Measurements from ENCODE around the gene DNAJC22. TPM values are rescaled to one million over a fixed set of nuclear protein-coding genes. Genes with fewer than 3 reads are reported as not detected.

Gene DNAJC22
- total RNA-seq, 1 donor from 2014 or later = not detected

DNA sequence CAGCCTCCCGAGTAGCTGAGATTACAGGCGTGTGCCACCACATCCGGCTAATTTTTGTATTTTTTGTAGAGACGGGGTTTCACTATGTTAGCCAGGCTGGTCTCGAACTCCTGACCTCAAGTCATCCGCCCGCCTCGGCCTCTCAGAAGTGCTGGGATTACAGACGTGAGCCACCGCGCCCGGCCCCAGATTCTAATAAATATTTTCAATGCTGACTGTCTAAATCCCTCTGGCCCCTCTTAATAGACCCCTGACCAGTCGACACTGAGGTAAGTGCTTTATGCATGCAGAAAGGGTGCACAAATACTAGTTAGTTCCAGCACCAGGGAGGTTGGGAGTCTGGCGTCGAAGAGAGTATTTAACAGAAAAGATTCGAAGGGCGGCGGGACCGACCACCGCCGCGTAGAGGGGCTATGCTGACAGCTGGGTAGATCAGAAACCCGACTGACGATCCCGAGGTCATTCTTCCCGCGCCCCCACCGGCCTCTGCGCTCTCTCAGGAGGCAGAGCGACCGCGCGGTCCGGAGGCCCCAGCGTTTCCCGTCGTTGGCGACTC is 19.5 kb downstream of the DNAJC22 start:
- H3K27ac Mint-ChIP-seq = peak overlapping the region; percentile 98
- H3K9me3 Mint-ChIP-seq = no peaks in the 10 kb centered on the region
- intact Hi-C loops (cut with micrococcal nuclease) = loop anchor here (1.0 to 2.0 kb wide), 5 partner anchors 19 to 333 kb away; partner anchors contain the start of genes DNAJC22 and PRPF40B
- H3K27me3 Mint-ChIP-seq = no peaks in the 10 kb centered on the region
- ChIA-PET POLR2A (interaction anchor here (0.7 to 2.4 kb wide), 22 partner anchors 8 to 1397 kb away, joined by 3 to 17 read pairs (median 4); partner anchors contain the start of genes CERS5, COX14, DNAJC22 and MCRS1), CTCF (interaction anchor here (0.8 to 4.4 kb wide), 10 partner anchors 8 to 168 kb away, joined by 3 to 24 read pairs (median 6); partner anchors contain the start of genes DNAJC22 and PRPH)
- H3K4me3 Mint-ChIP-seq = peak overlapping the region; percentile 99
- no peak for DNase-seq
- peaks cover 6% of the 10 kb centered on the region for H3K36me3 Mint-ChIP-seq (ENCODE audit: low read depth)
- TF ChIP-seq, protein P1, sequence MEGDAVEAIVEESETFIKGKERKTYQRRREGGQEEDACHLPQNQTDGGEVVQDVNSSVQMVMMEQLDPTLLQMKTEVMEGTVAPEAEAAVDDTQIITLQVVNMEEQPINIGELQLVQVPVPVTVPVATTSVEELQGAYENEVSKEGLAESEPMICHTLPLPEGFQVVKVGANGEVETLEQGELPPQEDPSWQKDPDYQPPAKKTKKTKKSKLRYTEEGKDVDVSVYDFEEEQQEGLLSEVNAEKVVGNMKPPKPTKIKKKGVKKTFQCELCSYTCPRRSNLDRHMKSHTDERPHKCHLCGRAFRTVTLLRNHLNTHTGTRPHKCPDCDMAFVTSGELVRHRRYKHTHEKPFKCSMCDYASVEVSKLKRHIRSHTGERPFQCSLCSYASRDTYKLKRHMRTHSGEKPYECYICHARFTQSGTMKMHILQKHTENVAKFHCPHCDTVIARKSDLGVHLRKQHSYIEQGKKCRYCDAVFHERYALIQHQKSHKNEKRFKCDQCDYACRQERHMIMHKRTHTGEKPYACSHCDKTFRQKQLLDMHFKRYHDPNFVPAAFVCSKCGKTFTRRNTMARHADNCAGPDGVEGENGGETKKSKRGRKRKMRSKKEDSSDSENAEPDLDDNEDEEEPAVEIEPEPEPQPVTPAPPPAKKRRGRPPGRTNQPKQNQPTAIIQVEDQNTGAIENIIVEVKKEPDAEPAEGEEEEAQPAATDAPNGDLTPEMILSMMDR (IDR thresholded peaks at IDR 0.05) = no peak
- H3K4me1 Mint-ChIP-seq = peaks cover 44% of the 10 kb centered on the region
- peak; percentile 11 for ATAC-seq (ENCODE audit: low read depth)

DNA sequence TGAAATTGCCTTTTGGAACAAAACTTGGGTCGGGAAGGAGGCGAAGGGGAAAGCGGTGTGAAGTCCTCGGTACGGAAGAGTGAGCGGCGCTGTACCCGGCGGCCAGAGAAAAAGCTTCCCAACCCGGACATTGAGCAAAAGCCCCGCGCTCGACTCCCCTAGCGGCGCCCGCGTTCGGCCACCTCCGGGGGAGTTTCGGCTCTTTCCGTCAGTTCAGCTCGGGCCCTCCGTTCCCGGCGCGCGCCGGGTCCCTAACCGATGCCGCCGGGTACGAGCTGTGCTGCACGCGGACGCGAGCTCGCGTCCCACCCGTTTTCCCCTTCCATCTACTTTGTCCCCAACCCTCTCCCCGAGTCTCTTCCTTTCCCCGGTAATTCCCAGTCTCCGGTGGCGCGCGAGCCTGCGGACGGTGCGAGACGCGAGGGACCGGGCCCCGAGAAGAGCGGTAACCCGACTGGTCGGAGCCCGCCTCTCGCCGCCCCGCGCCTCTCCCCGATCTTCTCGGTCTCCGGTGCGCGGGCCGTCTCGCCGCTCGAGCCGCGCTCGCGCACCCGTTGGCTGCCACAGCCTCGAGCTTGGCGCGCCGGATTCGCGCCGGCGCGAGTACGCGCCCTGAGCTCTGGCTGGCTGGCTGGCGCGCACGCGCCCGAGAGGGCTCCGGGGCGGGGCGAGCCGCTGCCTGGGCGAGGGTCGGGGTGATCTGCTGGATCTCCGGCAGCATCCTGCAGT is 20.1 kb downstream of the DNAJC22 start:
- ChIA-PET POLR2A (interaction anchor here (0.6 to 2.4 kb wide), 28 partner anchors 8 to 1397 kb away, joined by 3 to 17 read pairs (median 4); partner anchors contain the start of genes CERS5, COX14, DNAJC22 and MCRS1), CTCF (interaction anchor here (0.8 to 4.4 kb wide), 11 partner anchors 8 to 167 kb away, joined by 3 to 24 read pairs (median 5); partner anchors contain the start of gene DNAJC22)
- H3K4me3 Mint-ChIP-seq = peak overlapping the region; percentile 99
- ATAC-seq (ENCODE audit: low read depth) = peak; percentile 80
- H3K27me3 Mint-ChIP-seq = no peaks in the 10 kb centered on the region
- H3K9me3 Mint-ChIP-seq = no peaks in the 10 kb centered on the region
- H3K36me3 Mint-ChIP-seq (ENCODE audit: low read depth) = peaks cover 6% of the 10 kb centered on the region
- H3K27ac Mint-ChIP-seq = peak overlapping the region; percentile 98
- H3K4me1 Mint-ChIP-seq = peaks cover 51% of the 10 kb centered on the region
- DNase-seq = peak; percentile 87
- TF ChIP-seq, protein P1 (IDR thresholded peaks at IDR 0.05) = no peak
- intact Hi-C loops (cut with micrococcal nuclease) = loop anchor here (1.0 to 2.0 kb wide), 6 partner anchors 20 to 332 kb away; partner anchors contain the start of genes DNAJC22, PRPF40B and TROAP

DNA sequence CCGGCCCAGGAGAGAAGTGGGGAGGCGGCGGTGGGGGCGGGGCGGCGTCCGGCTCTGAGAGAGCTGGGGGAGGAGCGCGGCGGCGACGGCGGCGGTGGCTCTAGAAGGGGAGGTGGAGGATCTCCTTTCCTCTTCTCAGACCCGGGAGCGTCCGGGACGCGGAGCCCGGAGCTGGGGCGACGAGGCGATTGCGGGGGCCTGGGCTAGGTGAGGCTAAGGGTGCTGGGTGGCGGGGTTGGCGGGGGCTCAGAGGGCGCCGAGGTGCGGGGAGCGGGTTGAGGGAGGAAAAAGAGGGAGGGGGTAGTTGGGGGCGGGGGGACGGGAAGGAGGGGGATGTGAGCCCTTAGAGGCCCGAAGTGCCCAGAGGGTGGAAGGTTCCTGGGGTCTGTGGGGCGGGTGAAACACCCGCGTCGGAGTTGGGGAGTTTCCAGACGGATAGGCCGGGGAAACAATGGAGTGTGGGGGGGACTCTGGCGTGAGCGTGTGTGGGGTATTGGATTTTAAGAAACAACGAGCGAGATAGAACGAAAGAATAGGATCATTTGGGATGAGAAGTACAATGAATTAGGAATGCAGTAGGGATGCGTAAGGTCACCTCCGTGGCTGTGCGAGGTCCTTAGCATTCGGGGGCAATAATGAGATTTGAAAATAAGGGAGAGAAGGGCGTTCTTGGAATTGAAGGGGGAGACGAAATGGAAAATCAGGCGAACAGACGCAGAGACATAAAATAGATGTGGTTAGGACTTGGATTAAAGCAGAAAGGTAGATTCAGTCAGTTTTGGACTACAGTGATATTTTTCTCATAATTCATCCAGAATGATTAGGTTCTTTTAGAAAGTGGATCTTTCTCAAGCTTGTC is 20.9 kb downstream of the DNAJC22 start, which contains the start of gene SPATS2:
TSS of gene SPATS2 (plus strand) at position 82 of the 859 bp plus-strand sequence. CDS start 93,551 bp downstream, outside the sequence.
- ATAC-seq (ENCODE audit: low read depth) (no peak), DNase-seq (no peak)
- TF ChIP-seq, protein P1 (IDR thresholded peaks at IDR 0.05) = no peak
- Mint-ChIP-seq H3K36me3 (ENCODE audit: low read depth) (peaks cover 6% of the 10 kb centered on the region), H3K4me3 (peak within 1 kb of the TSS; percentile 99), H3K27ac (peak within 1 kb of the TSS; percentile 98), H3K27me3 (no peaks in the 10 kb centered on the region), H3K4me1 (peaks cover 54% of the 10 kb centered on the region), H3K9me3 (no peaks in the 10 kb centered on the region)
- POLR2A ChIA-PET = interaction anchor here (0.6 to 2.4 kb wide), 24 partner anchors 8 to 744 kb away, joined by 3 to 17 read pairs (median 5); partner anchors contain the start of genes COX14, DNAJC22, MCRS1 and PRPF40B
- intact Hi-C loops (cut with micrococcal nuclease) = loop anchor here (1.0 to 2.0 kb wide), 5 partner anchors 21 to 331 kb away; partner anchors contain the start of genes DNAJC22, PRPF40B and TROAP
- CTCF ChIA-PET = interaction anchor here (1.0 to 4.4 kb wide), 7 partner anchors 9 to 147 kb away, joined by 3 to 24 read pairs (median 7); partner anchors contain the start of gene DNAJC22

- TF ChIP-seq, protein P1 (IDR thresholded peaks at IDR 0.05) = no peak
- Mint-ChIP-seq H3K27me3 (no peaks in the 10 kb centered on the region), H3K9me3 (no peaks in the 10 kb centered on the region), H3K36me3 (ENCODE audit: low read depth) (peaks cover 6% of the 10 kb centered on the region), H3K4me3 (peak overlapping the region; percentile 99), H3K4me1 (peaks cover 54% of the 10 kb centered on the region), H3K27ac (peak overlapping the region; percentile 98)
- no peak for ATAC-seq (ENCODE audit: low read depth)
- DNase-seq = no peak
- intact Hi-C loops (cut with micrococcal nuclease) = no loop called here
- ChIA-PET POLR2A (interaction anchor here (0.7 to 2.2 kb wide), 3 partner anchors 25 to 475 kb away, joined by 4 to 10 read pairs (median 8); no protein-coding TSS in a partner anchor), CTCF (interaction anchor here (2.1 to 2.8 kb wide), 2 partner anchors 10 to 21 kb away, joined by 17 to 18 read pairs; partner anchors contain the start of gene DNAJC22)
Observed at GRCh38 chr12:49368240-49368600, 21.5 kb downstream of the DNAJC22 start.
